ENCODE results near the gene IBSP.

IBSP gene

DNA sequence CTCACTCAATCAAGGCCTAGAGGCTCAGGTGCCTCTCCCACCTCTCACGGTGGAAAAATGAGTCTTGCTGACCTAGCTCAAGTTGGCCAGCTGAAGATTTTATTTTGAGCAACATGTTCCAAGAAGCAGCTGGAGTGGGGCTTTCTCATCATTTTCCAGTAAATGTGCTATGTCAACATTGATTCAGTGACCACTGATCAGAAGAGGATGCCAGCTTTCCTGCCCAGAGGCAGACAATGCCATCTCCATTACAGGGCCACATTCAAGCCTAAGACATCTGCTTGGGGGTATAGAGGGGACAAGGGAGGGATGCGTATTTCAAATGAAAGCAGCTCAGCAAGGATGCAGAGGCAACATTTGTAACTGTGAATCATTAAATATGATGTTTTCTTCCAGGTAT, 36.4 kb downstream of the IBSP start:
- no peak for DNase-seq (ENCODE audit: low spot score)
- TF ChIP-seq, protein P1, sequence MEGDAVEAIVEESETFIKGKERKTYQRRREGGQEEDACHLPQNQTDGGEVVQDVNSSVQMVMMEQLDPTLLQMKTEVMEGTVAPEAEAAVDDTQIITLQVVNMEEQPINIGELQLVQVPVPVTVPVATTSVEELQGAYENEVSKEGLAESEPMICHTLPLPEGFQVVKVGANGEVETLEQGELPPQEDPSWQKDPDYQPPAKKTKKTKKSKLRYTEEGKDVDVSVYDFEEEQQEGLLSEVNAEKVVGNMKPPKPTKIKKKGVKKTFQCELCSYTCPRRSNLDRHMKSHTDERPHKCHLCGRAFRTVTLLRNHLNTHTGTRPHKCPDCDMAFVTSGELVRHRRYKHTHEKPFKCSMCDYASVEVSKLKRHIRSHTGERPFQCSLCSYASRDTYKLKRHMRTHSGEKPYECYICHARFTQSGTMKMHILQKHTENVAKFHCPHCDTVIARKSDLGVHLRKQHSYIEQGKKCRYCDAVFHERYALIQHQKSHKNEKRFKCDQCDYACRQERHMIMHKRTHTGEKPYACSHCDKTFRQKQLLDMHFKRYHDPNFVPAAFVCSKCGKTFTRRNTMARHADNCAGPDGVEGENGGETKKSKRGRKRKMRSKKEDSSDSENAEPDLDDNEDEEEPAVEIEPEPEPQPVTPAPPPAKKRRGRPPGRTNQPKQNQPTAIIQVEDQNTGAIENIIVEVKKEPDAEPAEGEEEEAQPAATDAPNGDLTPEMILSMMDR (IDR thresholded peaks at IDR 0.05; ENCODE audit: extremely low read depth, missing control alignments) = no peak

DNA sequence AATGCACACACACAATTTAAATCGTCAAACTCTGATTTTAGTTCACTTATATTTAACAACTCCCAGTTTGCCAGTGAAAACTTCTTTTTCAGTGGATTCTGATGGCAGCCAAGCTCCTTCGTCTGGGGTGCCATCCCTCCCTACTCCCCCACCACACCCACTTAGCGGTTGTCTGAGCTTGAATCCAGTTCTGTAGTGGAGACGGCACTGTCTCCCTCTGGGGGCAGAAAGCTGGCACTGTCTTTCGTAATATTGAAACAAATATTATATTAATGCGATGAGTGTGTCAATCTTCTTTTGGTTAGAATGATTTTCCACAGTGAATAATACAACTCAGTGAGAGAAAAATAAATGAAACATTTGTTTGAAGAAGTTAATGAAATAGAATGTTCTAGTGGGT, 38.9 kb downstream of the IBSP start:
- DNase-seq (ENCODE audit: low spot score) = no peak
- TF ChIP-seq, protein P1 (IDR thresholded peaks at IDR 0.05; ENCODE audit: extremely low read depth, missing control alignments) = no peak

DNA sequence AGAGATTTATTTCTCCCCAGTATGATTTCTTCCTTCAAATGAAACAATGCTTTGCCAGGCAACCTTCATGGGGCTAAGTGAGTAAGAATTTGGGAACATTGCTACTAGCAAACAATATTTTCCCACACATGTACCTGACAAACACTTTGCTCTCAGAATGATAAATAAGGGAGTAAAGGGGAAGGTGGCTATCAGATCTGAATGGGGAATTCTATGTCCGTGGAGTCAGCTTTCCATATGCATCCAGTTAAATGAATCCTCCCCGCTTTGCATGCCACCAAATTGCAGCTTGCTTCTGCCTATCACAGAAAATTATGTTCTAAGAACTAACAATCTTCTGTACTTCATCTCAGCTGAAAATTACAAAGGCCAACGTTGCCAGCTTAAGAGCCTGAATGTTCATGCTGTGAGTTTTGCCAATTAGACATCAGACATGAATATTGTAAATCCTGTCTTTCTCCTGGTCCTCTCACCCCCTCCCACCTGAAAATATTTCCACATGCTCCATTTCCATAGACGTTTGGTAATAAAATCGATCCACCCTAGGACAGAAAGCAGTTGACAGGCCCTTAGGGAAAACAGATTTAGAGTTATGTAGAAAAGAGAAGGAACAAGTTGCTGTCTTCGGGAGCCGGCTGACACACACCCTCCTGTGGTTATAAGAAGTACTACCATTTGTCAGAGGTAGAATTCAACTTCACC, 39.7 kb downstream of the IBSP start:
- TF ChIP-seq, protein P1 (IDR thresholded peaks at IDR 0.05; ENCODE audit: extremely low read depth, missing control alignments) = peak; percentile 32

DNA sequence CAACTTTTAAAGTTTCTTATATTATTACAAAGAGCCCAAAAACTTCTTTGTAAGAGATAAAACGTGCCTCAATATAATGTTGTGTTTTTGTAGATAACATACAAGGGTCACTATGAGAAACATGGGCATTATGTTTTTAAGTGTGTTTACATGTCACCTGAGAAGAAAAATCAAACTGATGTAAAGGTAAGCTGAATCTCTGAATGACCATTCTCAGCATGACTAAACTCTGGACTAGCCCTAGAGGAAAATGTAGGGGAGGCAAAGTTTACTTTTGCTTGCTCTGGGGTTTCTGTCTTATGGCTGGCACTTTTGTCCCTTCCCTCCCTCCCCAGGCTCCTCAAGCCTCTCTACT, 40.2 kb downstream of the IBSP start:
- DNase-seq (ENCODE audit: low spot score) = no peak
- TF ChIP-seq, protein P1 (IDR thresholded peaks at IDR 0.05; ENCODE audit: extremely low read depth, missing control alignments) = no peak

More for the DNA sequence above, 39.7 kb downstream of the IBSP start:
- DNase-seq (ENCODE audit: low spot score) = peak; percentile 42

DNA sequence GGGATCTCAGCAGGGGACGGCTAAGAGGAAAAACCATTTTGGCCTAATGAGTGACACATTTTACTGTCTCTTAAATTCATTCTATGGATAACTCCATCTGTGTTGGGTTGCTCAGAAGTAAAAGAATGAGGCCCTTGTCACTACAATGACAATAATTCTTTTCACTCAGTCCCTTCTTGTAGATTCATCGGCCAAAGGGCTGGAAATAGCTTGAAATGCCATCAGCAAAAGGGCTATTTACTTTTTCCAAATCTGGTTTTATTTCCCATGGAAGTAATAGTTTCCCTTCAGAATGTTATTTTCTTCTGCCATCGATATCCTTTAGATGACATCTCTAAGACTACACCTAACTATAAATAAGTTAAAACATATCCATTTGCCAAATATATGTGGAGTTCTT, 40.8 kb downstream of the IBSP start:
- TF ChIP-seq, protein P1 (IDR thresholded peaks at IDR 0.05; ENCODE audit: extremely low read depth, missing control alignments) = no peak
- no peak for DNase-seq (ENCODE audit: low spot score)

DNA sequence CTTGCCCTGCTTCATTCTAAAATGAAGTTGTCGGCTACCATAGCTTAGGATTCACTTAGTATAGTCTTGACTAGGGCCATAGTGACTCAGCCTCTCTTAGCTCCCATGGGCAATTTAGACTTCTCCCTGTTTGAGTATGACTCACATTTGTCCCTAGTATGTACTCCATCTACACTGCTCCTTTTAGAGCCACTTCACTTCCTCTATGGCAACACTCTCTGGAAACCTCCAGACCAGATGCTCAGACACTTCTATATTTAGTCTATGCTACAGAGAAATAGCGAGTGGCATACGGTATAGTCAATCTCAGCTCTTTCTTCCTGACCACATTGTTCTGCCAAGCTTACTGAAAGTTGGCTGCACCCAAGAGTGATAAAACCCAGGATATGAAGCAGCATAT, 44.6 kb downstream of the IBSP start:
- DNase-seq (ENCODE audit: low spot score) = no peak

DNA sequence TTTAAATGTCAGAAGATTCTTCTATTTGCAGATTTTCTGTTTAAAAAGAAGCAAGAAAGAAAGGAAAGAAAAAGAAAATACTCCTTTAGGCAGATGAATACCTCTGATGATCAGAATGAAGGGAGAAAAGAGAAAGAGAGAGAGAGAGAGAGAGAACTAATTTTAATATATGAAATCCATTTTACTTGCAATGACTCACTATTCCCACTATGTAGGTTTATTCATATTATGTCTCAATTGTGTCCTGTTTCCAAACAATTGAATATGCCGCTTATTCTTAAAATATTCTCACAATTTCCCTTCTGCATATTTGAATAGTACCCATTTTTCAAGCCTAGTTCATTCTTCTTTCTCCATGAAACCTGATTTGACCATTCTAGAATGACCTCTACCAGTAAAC, 45.1 kb downstream of the IBSP start:
- TF ChIP-seq, protein P1 (IDR thresholded peaks at IDR 0.05; ENCODE audit: extremely low read depth, missing control alignments) = no peak
- no peak for DNase-seq (ENCODE audit: low spot score)

More for the DNA sequence above, 44.6 kb downstream of the IBSP start:
- TF ChIP-seq, protein P1 (IDR thresholded peaks at IDR 0.05; ENCODE audit: extremely low read depth, missing control alignments) = no peak

All from GM20000 (cell line).